ENCODE measurements around the gene ZBTB46.
"Not testable (repeated sequence)": the region's sequence is repeated elsewhere in the genome, so short reads cannot be mapped to it uniquely, and the experiment has no call there.

Gene ZBTB46

DNA sequence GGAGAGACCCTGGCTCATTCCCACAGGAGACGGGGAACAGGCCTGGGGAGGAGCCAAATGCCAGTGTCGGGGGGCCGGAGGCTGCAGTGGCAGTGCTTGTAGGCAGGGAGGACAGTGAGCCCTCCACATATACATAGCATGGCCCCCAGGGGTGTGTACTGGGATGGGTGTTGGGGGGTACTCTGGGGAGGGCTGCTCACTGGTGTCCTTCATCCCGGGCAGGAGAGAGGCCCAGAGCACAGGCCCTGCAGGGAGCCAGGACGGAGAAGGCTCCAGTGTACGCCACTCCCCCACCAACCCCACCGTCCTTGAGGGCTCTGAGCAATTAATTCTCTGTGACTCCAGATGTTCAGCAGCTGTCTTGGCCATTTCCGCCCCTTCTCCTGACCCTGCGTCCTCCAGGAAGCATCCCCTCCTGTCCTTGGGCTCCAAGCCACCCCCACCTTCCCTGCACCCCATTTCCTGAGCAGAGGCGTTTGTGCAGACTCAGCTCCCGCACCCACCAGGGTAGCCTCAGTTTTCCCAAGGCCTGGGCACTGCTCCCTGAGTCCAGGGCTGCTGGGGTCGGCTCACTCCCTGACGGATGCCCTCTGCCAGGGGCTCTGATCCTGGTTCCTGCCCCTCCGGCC, 26.8 kb upstream of the ZBTB46 start:
- TF ChIP-seq, protein P1, sequence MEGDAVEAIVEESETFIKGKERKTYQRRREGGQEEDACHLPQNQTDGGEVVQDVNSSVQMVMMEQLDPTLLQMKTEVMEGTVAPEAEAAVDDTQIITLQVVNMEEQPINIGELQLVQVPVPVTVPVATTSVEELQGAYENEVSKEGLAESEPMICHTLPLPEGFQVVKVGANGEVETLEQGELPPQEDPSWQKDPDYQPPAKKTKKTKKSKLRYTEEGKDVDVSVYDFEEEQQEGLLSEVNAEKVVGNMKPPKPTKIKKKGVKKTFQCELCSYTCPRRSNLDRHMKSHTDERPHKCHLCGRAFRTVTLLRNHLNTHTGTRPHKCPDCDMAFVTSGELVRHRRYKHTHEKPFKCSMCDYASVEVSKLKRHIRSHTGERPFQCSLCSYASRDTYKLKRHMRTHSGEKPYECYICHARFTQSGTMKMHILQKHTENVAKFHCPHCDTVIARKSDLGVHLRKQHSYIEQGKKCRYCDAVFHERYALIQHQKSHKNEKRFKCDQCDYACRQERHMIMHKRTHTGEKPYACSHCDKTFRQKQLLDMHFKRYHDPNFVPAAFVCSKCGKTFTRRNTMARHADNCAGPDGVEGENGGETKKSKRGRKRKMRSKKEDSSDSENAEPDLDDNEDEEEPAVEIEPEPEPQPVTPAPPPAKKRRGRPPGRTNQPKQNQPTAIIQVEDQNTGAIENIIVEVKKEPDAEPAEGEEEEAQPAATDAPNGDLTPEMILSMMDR (IDR thresholded peaks at IDR 0.05; ENCODE audit: borderline replicate concordance, control extremely low read depth, extremely low read depth, insufficient read depth, missing control alignments): no peak
- DNase-seq (ENCODE audit: low spot score): no peak
- in situ Hi-C loops (cut with MboI; ENCODE audit: low sequenced_read_pairs, unreplicated experiment): loop anchor here (10.0 to 25.0 kb wide), 2 partner anchors 153 to 321 kb away; partner anchors contain the start of genes ARFRP1, PTK6, SRMS and ZGPAT

DNA sequence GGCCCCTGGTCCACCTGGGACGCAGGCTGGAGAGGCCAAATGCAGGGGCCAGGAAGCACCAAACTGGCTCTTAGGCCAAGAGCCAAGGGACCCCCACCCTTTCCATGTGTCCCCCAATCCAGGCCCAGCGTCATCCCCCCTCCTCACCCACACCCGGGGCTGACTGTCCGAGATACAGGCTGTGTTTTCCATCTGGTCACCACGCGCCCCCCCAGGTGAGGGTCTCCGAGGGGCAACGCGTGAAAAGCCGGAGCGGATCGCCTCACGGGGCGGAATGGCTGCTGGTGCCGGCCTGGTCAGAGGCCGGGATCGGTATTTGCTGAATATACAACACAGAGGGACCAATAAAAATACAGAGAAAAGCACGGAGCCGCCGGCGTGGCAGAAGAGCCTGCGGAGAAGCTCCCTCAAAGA, 25.0 kb upstream of the ZBTB46 start:
- no peak for DNase-seq (ENCODE audit: low spot score)
- in situ Hi-C loops (cut with MboI; ENCODE audit: low sequenced_read_pairs, unreplicated experiment): loop anchor here (10.0 to 25.0 kb wide), 2 partner anchors 151 to 319 kb away; partner anchors contain the start of genes ARFRP1, PTK6, SRMS and ZGPAT
- TF ChIP-seq, protein P1 (IDR thresholded peaks at IDR 0.05; ENCODE audit: borderline replicate concordance, control extremely low read depth, extremely low read depth, insufficient read depth, missing control alignments): no peak

DNA sequence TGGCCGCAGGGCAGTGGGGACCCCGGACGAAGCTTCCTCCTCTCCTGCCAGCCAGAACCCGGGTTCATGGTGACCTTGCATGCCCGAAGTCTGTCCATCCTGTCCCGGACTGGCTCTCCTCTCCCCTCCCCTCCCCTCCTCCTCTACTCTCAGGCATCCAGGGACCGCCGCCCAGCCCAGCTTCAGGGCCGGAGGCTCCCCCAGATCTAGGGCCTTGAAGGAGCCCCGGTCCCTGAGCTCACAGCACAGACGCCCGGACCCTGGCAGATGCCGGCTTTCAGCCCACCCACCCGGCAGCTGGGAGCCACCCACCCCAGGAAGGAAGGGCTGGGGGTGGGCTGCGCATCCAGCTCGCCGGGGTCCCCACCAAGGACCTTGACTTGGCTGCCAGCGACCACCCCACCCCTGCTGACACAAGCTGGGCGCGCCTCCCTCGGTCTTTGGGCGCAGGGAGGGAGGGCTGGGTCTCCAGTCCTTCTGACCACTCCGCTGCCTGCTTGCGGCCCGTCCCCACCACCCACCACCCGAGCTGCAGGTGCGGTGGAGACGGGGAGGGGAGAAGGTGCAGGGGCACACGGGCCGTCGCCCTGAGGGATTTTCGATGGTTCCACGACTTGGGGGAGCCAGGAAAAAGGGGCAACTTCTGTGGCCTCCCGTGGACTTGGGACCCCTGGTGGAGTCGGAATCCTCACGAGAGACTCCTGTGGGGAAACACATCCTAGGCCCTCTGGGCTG, 24.5 kb upstream of the ZBTB46 start:
- TF ChIP-seq, protein P1 (IDR thresholded peaks at IDR 0.05; ENCODE audit: borderline replicate concordance, control extremely low read depth, extremely low read depth, insufficient read depth, missing control alignments): no peak
- in situ Hi-C loops (cut with MboI; ENCODE audit: low sequenced_read_pairs, unreplicated experiment): loop anchor here (10.0 to 25.0 kb wide), 2 partner anchors 151 to 318 kb away; partner anchors contain the start of genes ARFRP1, PTK6, SRMS and ZGPAT
- DNase-seq (ENCODE audit: low spot score): no peak

DNA sequence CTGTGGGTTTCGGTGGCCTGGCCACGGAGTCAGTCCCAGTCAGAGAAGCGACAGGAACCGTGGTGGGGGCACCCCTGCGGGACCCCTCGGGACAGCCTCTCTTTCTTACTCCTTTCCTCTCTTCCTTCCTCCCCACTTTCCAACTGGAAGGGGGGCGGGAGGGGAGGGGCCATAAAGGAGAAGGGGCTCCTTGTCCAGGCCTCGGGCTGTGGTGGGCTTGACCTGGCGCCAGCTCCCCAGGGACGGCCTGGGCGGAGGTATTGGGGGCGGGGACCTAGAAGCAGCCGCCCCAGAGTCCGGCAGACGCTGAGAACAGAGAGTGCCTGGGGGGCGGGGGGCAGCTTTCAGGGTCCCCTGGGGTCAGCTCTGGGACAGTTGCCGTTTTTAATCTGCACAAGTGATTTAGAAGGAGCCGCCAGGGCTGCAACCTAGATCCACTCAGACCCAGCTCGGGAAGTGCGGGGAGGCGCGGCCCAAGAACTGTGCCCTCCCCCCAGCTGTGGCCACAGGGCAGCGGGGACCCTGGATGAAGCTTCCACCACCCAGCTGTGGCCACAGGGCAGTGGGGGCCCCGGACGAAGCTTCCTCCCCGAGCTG, 23.8 kb upstream of the ZBTB46 start:
- TF ChIP-seq, protein P1 (IDR thresholded peaks at IDR 0.05; ENCODE audit: borderline replicate concordance, control extremely low read depth, extremely low read depth, insufficient read depth, missing control alignments): no peak
- no peak for DNase-seq (ENCODE audit: low spot score)
- in situ Hi-C loops (cut with MboI; ENCODE audit: low sequenced_read_pairs, unreplicated experiment): loop anchor here (10.0 to 25.0 kb wide), 2 partner anchors 150 to 318 kb away; partner anchors contain the start of genes ARFRP1, PTK6, SRMS and ZGPAT

DNA sequence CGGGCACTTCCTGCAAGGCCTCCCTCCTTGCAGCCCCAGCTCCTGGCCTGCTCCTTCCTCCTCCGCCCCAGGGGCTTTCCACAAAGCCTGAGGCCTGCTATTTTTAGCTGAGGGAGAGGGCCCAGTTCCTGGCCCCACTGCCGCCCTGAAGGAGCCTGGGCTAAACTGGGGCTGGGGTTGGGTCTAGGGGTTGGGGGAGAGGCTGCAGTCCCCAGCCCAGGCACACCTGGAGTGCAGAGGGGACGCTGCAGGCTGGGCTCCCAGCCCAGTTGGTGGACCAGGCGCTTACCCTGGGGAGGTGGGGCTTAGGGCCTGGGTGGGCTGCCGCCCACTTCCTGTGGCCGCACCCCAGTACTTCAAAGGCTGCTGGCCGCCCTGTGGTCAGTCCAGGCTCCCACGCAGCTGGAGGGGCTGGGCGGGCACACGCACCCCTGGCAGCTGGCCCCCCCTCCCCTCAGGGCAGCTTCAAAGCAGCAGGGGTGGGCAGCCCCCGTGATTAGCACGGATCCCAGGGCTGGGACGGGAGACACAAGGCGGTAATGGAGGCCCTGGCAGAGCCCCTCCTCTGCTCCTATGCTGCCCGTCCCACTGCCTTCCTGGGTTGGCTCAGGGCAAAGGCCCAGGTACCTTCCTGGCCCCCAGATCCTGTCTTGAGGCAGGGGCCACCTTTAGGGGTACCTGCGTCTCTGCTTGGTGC, 23.2 kb upstream of the ZBTB46 start:
- in situ Hi-C loops (cut with MboI; ENCODE audit: low sequenced_read_pairs, unreplicated experiment): loop anchor here (10.0 to 25.0 kb wide), 2 partner anchors 149 to 317 kb away; partner anchors contain the start of genes ARFRP1, PTK6, SRMS and ZGPAT
- TF ChIP-seq, protein P1 (IDR thresholded peaks at IDR 0.05; ENCODE audit: borderline replicate concordance, control extremely low read depth, extremely low read depth, insufficient read depth, missing control alignments): no peak
- DNase-seq (ENCODE audit: low spot score): peak; percentile 78

DNA sequence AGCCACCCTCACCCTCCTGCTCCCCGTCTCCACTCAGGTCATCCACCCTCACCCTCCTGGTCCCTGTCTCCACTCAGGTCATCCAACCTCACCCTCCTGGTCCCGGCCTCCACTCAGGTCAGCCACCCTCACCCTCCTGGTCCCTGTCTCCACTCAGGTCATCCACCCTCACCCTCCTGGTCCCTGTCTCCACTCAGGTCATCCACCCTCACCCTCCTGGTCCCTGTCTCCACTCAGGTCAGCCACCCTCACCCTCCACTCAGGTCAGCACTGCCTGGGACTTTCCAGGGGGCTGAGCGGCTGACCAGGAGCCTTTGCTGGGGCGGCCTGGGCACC, 22.6 kb upstream of the ZBTB46 start:
- DNase-seq (ENCODE audit: low spot score): not testable (repeated sequence)
- in situ Hi-C loops (cut with MboI; ENCODE audit: low sequenced_read_pairs, unreplicated experiment): loop anchor here (10.0 to 25.0 kb wide), 2 partner anchors 149 to 316 kb away; partner anchors contain the start of genes ARFRP1, PTK6, SRMS and ZGPAT

DNA sequence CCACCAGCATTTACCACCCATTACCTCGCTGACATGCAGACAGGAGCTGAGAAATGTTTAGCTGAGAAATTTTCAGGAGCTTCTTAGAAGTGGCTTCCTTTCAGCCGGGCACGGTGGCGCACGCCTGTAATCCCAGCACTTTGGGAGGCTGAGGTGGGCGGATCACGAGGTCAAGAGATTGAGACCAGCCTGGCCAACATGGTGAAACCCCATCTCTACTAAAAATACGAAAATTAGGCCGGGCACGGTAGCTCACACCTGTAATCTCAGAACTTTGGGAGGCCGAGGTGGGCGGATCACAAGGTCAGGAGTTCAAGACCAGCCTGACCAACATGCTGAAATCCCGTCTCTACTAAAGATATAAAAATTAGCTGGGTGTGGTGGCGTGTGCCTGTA, 20.5 kb upstream of the ZBTB46 start:
- in situ Hi-C loops (cut with MboI; ENCODE audit: low sequenced_read_pairs, unreplicated experiment): loop anchor here (10.0 to 25.0 kb wide), 2 partner anchors 147 to 314 kb away; partner anchors contain the start of genes ARFRP1, PTK6, SRMS and ZGPAT
- not testable (repeated sequence) for DNase-seq (ENCODE audit: low spot score)

All from GM13976 (cell line).